ENCODE data around the gene ADGRG6.

ADGRG6 gene

GRCh38 chr6:142357879-142358278 lies 56.1 kb downstream of the ADGRG6 start (continued):
- TF ChIP-seq ZNF18 (tag by site-specific recombination; IDR thresholded peaks at IDR 0.05): no peak
- TF ChIP-seq ZNF155 (tag by site-specific recombination; IDR thresholded peaks at IDR 0.05): no peak
- TF ChIP-seq SETDB1 (IDR thresholded peaks at IDR 0.05; ENCODE audit: insufficient read length, low read length): no peak
- no peak for TF ChIP-seq ZNF148 (tag by site-specific recombination; IDR thresholded peaks at IDR 0.05; ENCODE audit: borderline replicate concordance)
- no peak for TF ChIP-seq ZNF776 (tag by site-specific recombination; IDR thresholded peaks at IDR 0.05; ENCODE audit: borderline replicate concordance)
- no peak for TF ChIP-seq ZNF792 (tag by site-specific recombination; IDR thresholded peaks at IDR 0.05)
- TF ChIP-seq SP7 (tag by site-specific recombination; IDR thresholded peaks at IDR 0.05): peak; percentile 82
- no peak for TF ChIP-seq WT1 (tag by site-specific recombination; IDR thresholded peaks at IDR 0.05)
- TF ChIP-seq ZNF404 (tag by site-specific recombination; IDR thresholded peaks at IDR 0.05): no peak
- TF ChIP-seq ZNF366 (tag by site-specific recombination; conservative IDR thresholded peaks at IDR 0.05): peak; percentile 71
- TF ChIP-seq PRDM6 (tag by site-specific recombination; IDR thresholded peaks at IDR 0.05): peak; percentile 83
- TF ChIP-seq TCF7L2 (IDR thresholded peaks at IDR 0.05; ENCODE audit: borderline replicate concordance, low read depth, low read length): no peak
- TF ChIP-seq ZSCAN4 (tag by site-specific recombination; IDR thresholded peaks at IDR 0.05): no peak
- no peak for TF ChIP-seq ZBTB26 (tag by site-specific recombination; optimal IDR thresholded peaks at IDR 0.05)
- TF ChIP-seq ZNF623 (tag by site-specific recombination; IDR thresholded peaks at IDR 0.05): no peak
- TF ChIP-seq ZNF701 (tag by site-specific recombination; IDR thresholded peaks at IDR 0.05): no peak
- TF ChIP-seq ZNF362 (tag by site-specific recombination; IDR thresholded peaks at IDR 0.05): 0 out of 2 replicates have a peak, but pooled peaks have one; percentile 9
- TF ChIP-seq MEIS1 (CRISPR knock-in tag; IDR thresholded peaks at IDR 0.05; ENCODE audit: borderline replicate concordance): no peak
- TF ChIP-seq ZNF350 (tag by site-specific recombination; IDR thresholded peaks at IDR 0.05): no peak
- TF ChIP-seq ZNF76 (tag by site-specific recombination; IDR thresholded peaks at IDR 0.05; ENCODE audit: borderline replicate concordance, low read depth): no peak
